Brain pericyte (primary cell): ENCODE measurements around the gene PPM1E.
"Not testable (repeated sequence)": the region's sequence is repeated elsewhere in the genome, so short reads cannot be mapped to it uniquely, and the experiment has no call there.

ENCODE experiments used
- DNase-seq: peaks from one replicate; pipeline ENCODE4 v3.0.0-alpha.2; 2012; ENCODE audit warnings: low read depth, low spot score

PPM1E gene

GRCh38 chr17:58947824-58948223 lies 192.2 kb downstream of the PPM1E start:
- no peak for DNase-seq

GRCh38 chr17:58954358-58954757 lies 198.7 kb downstream of the PPM1E start:
- DNase-seq, result not testable (repeated sequence)

GRCh38 chr17:58956997-58957724 lies 201.5 kb downstream of the PPM1E start:
- DNase-seq, result peak; percentile 78

- not testable (repeated sequence) for DNase-seq
Observed at GRCh38 chr17:58957725-58958073, 202.0 kb downstream of the PPM1E start.

GRCh38 chr17:58960068-58960467 lies 204.4 kb downstream of the PPM1E start:
- no peak for DNase-seq

DNA sequence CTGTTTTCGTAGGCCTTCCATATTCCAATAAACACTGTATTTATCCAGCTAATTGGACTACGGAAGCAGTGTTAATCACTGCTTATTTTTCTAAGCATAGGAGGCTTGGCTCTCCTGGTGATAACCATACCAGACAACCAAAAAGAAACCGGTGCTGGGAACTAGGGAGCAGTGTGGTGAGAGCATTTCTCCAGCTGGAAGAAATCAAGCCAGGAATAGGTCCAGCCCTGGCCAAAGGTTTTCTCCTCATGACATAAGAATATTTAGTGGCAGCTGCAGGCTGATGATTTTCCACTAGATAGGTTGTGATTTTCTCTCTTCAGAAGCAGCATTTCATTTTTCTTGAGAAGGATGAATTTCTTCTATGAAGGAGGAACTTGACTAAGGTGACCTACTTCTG lies 209.6 kb downstream of the PPM1E start:
- DNase-seq, result no peak

DNA sequence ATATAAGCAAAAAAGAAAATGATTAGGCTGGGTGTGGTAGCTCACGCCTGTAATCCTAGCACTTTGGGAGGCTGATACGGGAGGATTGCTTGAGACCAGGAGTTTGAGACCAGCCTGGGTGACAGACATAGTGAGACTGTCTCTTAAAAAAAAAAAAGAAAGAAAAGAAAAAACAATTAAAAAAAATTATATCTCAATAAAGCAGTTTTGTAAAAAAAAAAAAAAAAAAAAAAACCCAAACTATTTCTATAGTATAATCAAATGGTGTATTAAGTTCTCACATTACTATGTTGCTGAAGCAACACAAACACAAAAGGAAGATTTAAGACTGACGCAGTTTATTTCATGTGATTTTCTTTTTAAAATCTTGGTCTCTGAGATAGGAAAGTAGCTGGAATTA lies 210.6 kb downstream of the PPM1E start:
- no peak for DNase-seq

DNA sequence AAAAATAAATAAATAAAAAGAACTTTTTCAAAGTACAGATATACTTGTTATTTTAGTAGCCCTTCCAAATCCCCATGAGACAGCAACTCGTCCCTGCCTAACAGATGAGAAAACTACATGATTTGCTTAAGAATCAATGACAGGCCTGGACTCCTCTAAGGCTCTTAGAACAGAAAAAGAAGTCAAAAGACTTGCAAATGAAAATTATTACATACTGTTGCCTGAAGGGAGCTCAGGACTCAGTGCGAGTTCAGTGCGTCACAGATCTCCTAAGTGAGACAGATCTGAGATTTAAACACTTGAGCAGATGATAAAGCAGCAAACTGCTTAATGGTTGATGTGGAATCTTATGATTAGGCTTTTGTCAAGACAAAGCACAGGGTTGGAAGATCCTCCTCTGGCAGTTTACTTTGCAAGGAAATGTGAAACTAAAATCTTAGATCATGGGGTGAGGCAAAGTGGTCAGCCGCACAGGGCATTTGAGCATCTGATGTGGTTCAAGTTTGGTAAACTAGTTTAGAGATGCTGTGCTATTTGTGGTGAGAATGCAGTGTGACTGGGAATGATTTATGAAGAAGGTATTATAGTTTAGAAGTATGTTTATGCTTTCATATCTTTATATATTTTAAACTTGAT lies 212.9 kb downstream of the PPM1E start:
- no peak for DNase-seq

DNA sequence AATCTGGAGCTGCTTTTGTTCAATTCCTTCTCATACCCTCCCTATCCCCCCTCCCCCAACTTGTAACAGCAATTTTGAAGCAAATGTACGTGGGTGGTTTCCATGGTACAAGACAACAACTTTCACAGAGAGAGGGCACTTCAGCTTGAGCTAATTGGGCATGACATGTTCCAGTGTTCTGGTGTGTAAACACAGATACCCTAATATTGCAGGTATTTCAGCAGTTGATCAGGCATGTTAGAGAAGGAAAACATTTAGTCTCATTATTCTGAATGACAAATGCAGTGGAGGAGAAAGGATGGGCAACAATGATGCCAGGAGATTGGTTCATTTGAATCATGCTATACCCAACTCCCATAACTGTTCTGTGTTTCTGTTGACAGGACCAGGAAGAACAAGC lies 213.5 kb downstream of the PPM1E start:
- no peak for DNase-seq

- no peak for DNase-seq
Observed at GRCh38 chr17:58969612-58970011, 214.0 kb downstream of the PPM1E start.

- DNase-seq, result no peak
Observed at GRCh38 chr17:58970609-58971450, 215.2 kb downstream of the PPM1E start.

- DNase-seq, result no peak
Observed at GRCh38 chr17:58974354-58974753, 218.7 kb downstream of the PPM1E start.

DNA sequence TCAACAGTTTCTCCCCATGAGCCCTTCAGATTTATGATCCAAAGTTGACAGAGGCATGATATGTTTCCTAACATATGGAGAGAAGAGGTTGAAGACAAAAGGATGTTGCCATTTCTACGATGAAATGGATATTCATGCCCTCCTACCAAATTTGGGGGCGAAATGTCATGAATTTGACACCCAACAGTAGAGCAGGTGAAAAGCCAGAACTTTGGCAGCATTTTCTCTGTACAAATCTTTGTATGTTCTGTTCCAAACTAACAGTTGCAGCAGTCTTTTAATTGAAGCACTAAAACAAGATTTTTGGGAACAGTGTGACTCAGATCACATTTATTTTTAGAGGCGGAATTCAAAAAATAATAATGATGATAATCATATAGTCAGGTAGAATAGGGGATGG lies 220.9 kb downstream of the PPM1E start:
- no peak for DNase-seq

DNA sequence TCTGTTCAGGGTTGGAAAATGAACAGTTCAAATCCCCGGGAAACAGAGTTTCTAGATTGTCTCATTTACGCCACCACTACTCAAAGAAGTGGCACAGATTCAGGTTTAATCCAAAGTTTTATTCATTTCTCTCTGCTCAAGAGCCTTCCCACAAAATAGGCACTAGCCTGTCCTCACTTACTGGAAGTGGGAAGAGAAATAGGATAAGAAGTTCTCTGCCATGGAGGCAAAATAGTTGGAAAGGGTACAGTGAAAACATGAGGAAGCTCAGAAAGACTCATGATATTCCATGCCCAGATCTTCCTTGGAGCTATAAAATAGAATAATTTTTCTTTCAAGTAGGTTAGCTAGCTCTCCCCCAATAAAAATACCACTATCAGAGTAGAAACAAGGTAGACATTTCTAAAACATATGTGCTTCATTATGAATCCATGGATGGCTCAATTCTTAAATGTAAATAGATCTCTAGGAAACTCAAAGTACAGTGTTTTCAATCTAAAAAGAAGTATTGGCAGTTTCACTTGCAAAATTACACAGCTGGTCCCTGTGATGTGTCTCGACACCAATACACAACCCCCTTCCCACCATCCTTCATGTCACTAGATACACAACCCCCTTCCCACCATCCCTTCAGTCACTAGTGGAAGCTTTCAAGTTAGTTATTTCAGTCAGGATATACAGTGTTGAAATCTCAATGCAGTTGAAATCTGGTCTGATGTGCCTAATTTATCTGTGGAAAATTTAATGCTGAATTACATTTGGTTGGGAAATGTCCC lies 225.2 kb downstream of the PPM1E start:
- no peak for DNase-seq

DNA sequence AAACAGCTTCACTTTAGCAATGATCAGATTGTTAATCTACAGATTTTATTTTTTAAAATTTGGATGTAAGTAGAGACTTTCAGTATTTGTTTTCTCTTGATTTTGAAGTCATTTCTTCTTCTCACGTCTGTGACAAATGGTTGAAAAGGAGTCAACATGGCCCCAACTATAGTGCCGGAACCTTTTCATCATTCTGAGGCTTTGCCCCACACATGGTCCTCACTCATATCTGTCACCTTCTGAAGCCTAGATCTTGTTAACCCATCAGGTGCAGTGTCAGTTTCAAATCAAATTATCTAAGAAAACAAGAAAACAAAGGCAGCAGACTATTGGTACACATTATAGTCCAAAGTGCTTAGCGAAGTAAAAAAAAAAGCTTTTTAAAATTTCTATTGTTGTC lies 227.0 kb downstream of the PPM1E start:
- no peak for DNase-seq

- DNase-seq, result no peak
Observed at GRCh38 chr17:58985367-58985766, 229.7 kb downstream of the PPM1E start.

GRCh38 chr17:58985971-58986370 lies 230.3 kb downstream of the PPM1E start:
- no peak for DNase-seq

DNA sequence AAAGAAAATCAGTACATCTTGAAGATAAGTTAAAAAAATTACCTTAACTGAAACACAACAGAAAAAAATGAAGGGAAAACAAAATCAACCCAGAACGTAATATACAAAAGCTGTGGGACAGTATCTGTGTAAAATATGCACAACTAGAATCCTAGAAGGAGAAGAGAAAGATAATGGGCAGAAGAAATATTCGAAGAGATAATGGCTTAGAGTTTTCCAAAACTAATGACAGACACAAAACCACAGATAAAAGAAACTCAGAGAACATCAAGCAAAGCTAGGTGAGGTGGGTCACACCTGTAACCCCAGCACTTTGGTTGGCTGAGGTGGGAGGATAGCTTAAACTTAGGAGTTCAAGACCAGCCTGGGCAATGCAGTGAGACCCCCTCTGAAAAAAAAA lies 234.0 kb downstream of the PPM1E start:
- DNase-seq, result no peak

- DNase-seq, result no peak
Observed at GRCh38 chr17:58991718-58992331, 236.2 kb downstream of the PPM1E start.

DNA sequence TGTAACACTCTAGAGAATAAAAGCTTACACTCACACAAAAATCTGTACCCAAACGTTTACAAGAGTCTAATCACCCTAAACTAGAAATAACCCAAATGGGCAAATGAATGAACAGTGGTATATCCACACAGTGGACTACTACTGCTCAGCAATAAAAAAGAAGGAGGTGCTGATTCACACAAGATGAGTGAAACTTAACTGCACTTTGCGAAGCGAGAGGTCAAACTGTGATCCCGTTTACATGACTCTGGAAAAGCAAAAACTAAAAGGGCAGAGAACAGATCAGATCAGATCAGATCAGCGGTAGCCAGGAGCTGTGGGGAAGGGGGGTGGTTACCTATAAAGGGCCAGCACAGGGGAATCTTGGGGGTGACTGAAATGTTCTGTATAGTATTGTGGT lies 237.7 kb downstream of the PPM1E start:
- no peak for DNase-seq

DNA sequence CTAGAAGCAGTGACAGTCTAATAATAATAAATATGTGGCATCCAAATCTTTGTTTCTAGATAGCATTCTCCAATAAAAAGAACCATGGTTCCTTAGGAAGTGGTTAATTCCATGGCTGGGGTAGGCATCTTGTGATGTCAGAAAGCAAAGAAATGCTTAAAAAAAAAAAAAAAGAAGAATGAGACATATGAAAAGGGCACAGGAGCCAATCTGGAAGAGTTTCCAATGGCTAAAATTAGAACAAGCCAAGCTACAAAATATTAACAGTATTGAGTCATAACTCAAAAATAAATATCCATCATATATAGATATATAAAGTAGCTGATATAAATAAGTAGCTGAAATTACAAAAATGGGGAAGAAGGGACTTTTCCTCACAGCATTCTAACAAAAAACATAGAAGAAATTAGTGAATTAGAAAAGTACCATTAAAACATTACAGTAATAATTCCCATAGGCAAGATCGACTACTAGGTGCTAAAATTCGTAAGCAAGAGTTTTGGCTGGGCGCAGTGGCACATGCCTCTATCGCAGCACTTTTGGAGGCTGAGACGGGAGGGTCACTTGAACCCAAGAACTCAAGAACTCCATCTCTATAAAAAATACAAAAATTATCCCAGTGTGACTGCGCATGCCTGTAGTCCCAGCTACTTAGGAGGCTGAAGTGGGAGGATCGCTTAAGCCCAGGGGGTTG lies 239.7 kb downstream of the PPM1E start:
- no peak for DNase-seq
